ENCODE results near the gene PDSS1. TPM values are rescaled to one million over a fixed set of nuclear protein-coding genes. Genes with fewer than 3 reads are reported as not detected.
A peak's percentile ranks its signal among the peaks of the same experiment; 100 is the strongest.
"Not testable (repeated sequence)": the region's sequence is repeated elsewhere in the genome, so short reads cannot be mapped to it uniquely, and the experiment has no call there.

The PDSS1 gene
- total RNA-seq = 10 to 100 TPM in 1 of 2 donors, 1 to 10 TPM in 1; 7.7 to 10.9 TPM
- polyA plus RNA-seq (2013, experiment 1 of 2) = 15.3 TPM
- polyA plus RNA-seq (2013, experiment 2 of 2) = 15.9 TPM
- long read RNA-seq, experiment 1, partial matches to known transcripts = 0 of 2 reads
- long read RNA-seq, experiment 1, other reads (novel, unspliced or antisense) = 1 of 2 reads
- long read RNA-seq, experiment 2, transcript PDSS1-201 (12 exons, 1,626 nt) = major isoform, 5 of 33 reads
- long read RNA-seq, experiment 2, partial matches to known transcripts = 0 of 33 reads
- long read RNA-seq, experiment 2, other reads (novel, unspliced or antisense) = 28 of 33 reads
- long read RNA-seq, experiment 3, transcript PDSS1-201 (12 exons, 1,626 nt) = major isoform, 8 of 12 reads
- long read RNA-seq, experiment 3, partial matches to known transcripts = 0 of 12 reads
- long read RNA-seq, experiment 3, other reads (novel, unspliced or antisense) = 4 of 12 reads
- long read RNA-seq, experiment 4 = 0 reads

GRCh38 chr10:26697163-26697921, at the start of gene PDSS1:
Gene PDSS1, plus strand, starts transcription at chr10:26697701. Its CDS starts 11 bp downstream, at chr10:26697712.
- H3K9me3 ChIP-seq (ENCODE audit: control insufficient read depth, low read length) = no peaks in the 10 kb centered on the region
- H3K4me3 ChIP-seq (ENCODE audit: low read length) = peak within 1 kb of the TSS; percentile 88
- WGBS, 2 experiments (ENCODE audit: insufficient coverage in 1 of 2, insufficient read length in 1 of 2) = 0 to 1% methylated on average over 17 to 82 of the region's 82 CpGs
- no peaks in the 10 kb centered on the region for H3K4me1 ChIP-seq (ENCODE audit: control insufficient read depth, insufficient read depth, low read length)
- Mint-ChIP-seq H3K27me3 (ENCODE audit: insufficient read depth) (peaks cover 4% of the 10 kb centered on the region), H3K36me3 (ENCODE audit: low read depth) (peaks cover 26% of the 10 kb centered on the region), H3K9me3 (peaks cover 7% of the 10 kb centered on the region), H3K27ac (peak within 1 kb of the TSS; percentile 84), H3K4me3 (peak within 1 kb of the TSS; percentile 88), H3K4me1 (peaks cover 6% of the 10 kb centered on the region)
- H3K36me3 ChIP-seq (ENCODE audit: control insufficient read depth, insufficient read depth, low read length) = peaks cover 17% of the 10 kb centered on the region
- H3K9ac ChIP-seq (ENCODE audit: extremely low read depth, low read length, poor library complexity, severe bottlenecking) = peak within 1 kb of the TSS; percentile 63
- DNase-seq = peak; percentile 87
- no peaks in the 10 kb centered on the region for H3K27me3 ChIP-seq (ENCODE audit: control insufficient read depth, insufficient read depth, low read length, poor library complexity, severe bottlenecking)
- peak within 1 kb of the TSS; percentile 49 for H3K27ac ChIP-seq (ENCODE audit: low read depth, low read length)
- no peak for TF ChIP-seq CTCF (conservative IDR thresholded peaks at IDR 0.05)

- H3K9me3 ChIP-seq (ENCODE audit: control insufficient read depth, low read length); H3K4me1 ChIP-seq (ENCODE audit: control insufficient read depth, insufficient read depth, low read length); H3K36me3 Mint-ChIP-seq (ENCODE audit: low read depth); H3K27ac ChIP-seq (ENCODE audit: low read depth, low read length); DNase-seq; H3K4me3 Mint-ChIP-seq; H3K4me3 ChIP-seq (ENCODE audit: low read length); H3K4me1 Mint-ChIP-seq; H3K27me3 Mint-ChIP-seq (ENCODE audit: insufficient read depth); H3K27ac Mint-ChIP-seq; H3K9me3 Mint-ChIP-seq; H3K27me3 ChIP-seq (ENCODE audit: control insufficient read depth, insufficient read depth, low read length, poor library complexity, severe bottlenecking); H3K36me3 ChIP-seq (ENCODE audit: control insufficient read depth, insufficient read depth, low read length); H3K9ac ChIP-seq (ENCODE audit: extremely low read depth, low read length, poor library complexity, severe bottlenecking): not testable (repeated sequence)
- WGBS, 2 experiments (ENCODE audit: insufficient coverage in 1 of 2, insufficient read length in 1 of 2) = 94% methylated on average over 2 to 3 of the region's 3 CpGs
These were observed 49.3 kb upstream of the PDSS1 start for GRCh38 chr10:26648245-26648636.

GRCh38 chr10:26650406-26650805, 47.1 kb upstream of the PDSS1 start:
- Mint-ChIP-seq H3K4me1 (no peaks in the 10 kb centered on the region), H3K9me3 (no peaks in the 10 kb centered on the region), H3K4me3 (no peak overlapping the region), H3K27me3 (ENCODE audit: insufficient read depth) (peaks cover 1% of the 10 kb centered on the region), H3K27ac (no peak overlapping the region), H3K36me3 (ENCODE audit: low read depth) (no peaks in the 10 kb centered on the region)
- Histone ChIP-seq H3K9ac (ENCODE audit: extremely low read depth, low read length, poor library complexity, severe bottlenecking) (no peak overlapping the region), H3K4me1 (ENCODE audit: control insufficient read depth, insufficient read depth, low read length) (no peaks in the 10 kb centered on the region), H3K9me3 (ENCODE audit: control insufficient read depth, low read length) (no peaks in the 10 kb centered on the region), H3K4me3 (ENCODE audit: low read length) (no peak overlapping the region), H3K27ac (ENCODE audit: low read depth, low read length) (no peak overlapping the region), H3K27me3 (ENCODE audit: control insufficient read depth, insufficient read depth, low read length, poor library complexity, severe bottlenecking) (no peaks in the 10 kb centered on the region), H3K36me3 (ENCODE audit: control insufficient read depth, insufficient read depth, low read length) (no peaks in the 10 kb centered on the region)
- DNase-seq = no peak
- TF ChIP-seq CTCF (conservative IDR thresholded peaks at IDR 0.05) = no peak
- WGBS, 2 experiments (ENCODE audit: insufficient coverage in 1 of 2, insufficient read length in 1 of 2) = 89 to 100% methylated on average over 1 to 4 of the region's 4 CpGs

GRCh38 chr10:26651476-26651875, 46.0 kb upstream of the PDSS1 start:
- H3K36me3 Mint-ChIP-seq (ENCODE audit: low read depth); H3K4me3 Mint-ChIP-seq; H3K9me3 ChIP-seq (ENCODE audit: control insufficient read depth, low read length); H3K27ac Mint-ChIP-seq; H3K4me1 ChIP-seq (ENCODE audit: control insufficient read depth, insufficient read depth, low read length); H3K27me3 ChIP-seq (ENCODE audit: control insufficient read depth, insufficient read depth, low read length, poor library complexity, severe bottlenecking); H3K27ac ChIP-seq (ENCODE audit: low read depth, low read length); H3K36me3 ChIP-seq (ENCODE audit: control insufficient read depth, insufficient read depth, low read length); H3K9ac ChIP-seq (ENCODE audit: extremely low read depth, low read length, poor library complexity, severe bottlenecking); H3K27me3 Mint-ChIP-seq (ENCODE audit: insufficient read depth); H3K4me1 Mint-ChIP-seq; DNase-seq; H3K9me3 Mint-ChIP-seq; H3K4me3 ChIP-seq (ENCODE audit: low read length): not testable (repeated sequence)
- 78 to 97% methylated on average over 1 to 2 of the region's 2 CpGs for WGBS, 2 experiments (ENCODE audit: insufficient coverage in 1 of 2, insufficient read length in 1 of 2)

All from endodermal cell (in vitro differentiated cells).